LNCaP clone FGC (cell line): ENCODE measurements around the gene MTHFR.
A peak's percentile ranks its signal among the peaks of the same experiment; 100 is the strongest.

Experiments
- DNase-seq: peaks from one replicate; pipeline ENCODE4 v3.0.0-alpha.2; 2011; ENCODE audit warnings: low read depth
- H3K4me3 ChIP-seq: 2 replicates; pipeline ENCODE4 v1.5.1; 2011; ENCODE audit warnings: mild to moderate bottlenecking, low read depth, low read length, control low read depth
- TF ChIP-seq, protein P1 (sequence below): IDR thresholded peaks from 2 replicates; pipeline ENCODE4 v1.5.1; 2012; ENCODE audit warnings: mild to moderate bottlenecking; ENCODE audit not compliant: control insufficient read depth, insufficient read depth; ENCODE audit errors: extremely low read depth

MTHFR gene

DNA sequence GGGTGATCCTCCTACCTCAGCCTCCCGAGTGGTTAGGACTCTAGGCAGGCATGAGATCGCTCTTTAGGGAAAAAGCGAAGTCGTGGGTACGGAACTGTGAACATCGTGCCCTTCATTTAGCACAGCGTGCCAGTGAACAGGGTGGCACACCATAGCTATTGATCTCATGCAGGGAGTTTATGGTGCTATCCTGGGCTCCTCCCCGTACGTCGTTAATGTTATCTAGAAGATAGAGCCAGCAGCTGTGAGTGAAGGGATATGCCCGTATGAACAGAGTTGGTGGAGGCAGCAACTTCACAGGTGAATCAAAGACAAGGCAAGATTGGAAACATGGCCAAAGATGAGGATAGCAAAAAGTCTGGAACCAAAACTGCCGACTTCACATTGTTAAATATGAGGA is 11.4 kb upstream of the MTHFR start:
- no peak for DNase-seq
- TF ChIP-seq, protein P1, sequence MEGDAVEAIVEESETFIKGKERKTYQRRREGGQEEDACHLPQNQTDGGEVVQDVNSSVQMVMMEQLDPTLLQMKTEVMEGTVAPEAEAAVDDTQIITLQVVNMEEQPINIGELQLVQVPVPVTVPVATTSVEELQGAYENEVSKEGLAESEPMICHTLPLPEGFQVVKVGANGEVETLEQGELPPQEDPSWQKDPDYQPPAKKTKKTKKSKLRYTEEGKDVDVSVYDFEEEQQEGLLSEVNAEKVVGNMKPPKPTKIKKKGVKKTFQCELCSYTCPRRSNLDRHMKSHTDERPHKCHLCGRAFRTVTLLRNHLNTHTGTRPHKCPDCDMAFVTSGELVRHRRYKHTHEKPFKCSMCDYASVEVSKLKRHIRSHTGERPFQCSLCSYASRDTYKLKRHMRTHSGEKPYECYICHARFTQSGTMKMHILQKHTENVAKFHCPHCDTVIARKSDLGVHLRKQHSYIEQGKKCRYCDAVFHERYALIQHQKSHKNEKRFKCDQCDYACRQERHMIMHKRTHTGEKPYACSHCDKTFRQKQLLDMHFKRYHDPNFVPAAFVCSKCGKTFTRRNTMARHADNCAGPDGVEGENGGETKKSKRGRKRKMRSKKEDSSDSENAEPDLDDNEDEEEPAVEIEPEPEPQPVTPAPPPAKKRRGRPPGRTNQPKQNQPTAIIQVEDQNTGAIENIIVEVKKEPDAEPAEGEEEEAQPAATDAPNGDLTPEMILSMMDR: no peak
- no peak overlapping the region for H3K4me3 ChIP-seq

DNA sequence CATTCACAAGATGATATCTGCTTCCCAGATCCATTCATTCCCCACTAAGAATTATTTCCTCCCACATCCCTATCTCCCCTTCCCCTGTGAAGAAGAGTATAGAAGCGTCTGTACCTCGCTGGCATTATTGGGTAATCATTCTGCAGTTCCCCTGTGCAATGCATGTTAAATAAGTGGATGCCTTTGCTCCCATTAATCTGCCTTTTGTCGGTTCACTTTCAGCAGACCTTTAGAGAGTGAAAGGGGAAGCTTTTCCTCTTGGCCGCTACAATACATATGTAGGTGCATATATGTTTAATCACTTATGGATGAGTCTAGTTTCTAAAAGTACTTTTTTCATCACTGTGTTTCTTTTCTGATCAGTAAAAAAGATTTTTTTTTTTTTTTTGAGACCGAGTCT is 7.3 kb upstream of the MTHFR start:
- no peak overlapping the region for H3K4me3 ChIP-seq
- TF ChIP-seq, protein P1: no peak
- no peak for DNase-seq

DNA sequence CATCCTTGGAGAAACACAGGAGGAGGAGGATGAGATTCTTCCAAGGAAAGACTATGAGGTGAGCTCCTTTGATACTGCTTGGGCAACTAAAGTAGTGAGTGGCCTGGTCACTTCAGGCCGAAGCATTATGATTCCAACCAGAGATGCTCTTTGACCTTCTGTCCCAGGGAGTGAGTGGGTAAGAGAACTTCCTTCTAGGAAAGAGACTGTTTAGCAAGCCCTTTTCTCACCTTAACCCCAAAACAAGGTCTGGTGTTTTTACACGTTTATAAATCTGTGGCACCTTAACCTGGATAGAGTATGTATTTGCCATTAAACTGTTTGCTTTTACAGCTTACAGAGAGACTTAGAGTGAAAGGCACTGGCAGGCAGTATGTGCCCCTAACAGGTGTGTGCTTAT is 1.4 kb upstream of the MTHFR start:
- peak overlapping the region; percentile 83 for H3K4me3 ChIP-seq
- TF ChIP-seq, protein P1: no peak
- DNase-seq: no peak

DNA sequence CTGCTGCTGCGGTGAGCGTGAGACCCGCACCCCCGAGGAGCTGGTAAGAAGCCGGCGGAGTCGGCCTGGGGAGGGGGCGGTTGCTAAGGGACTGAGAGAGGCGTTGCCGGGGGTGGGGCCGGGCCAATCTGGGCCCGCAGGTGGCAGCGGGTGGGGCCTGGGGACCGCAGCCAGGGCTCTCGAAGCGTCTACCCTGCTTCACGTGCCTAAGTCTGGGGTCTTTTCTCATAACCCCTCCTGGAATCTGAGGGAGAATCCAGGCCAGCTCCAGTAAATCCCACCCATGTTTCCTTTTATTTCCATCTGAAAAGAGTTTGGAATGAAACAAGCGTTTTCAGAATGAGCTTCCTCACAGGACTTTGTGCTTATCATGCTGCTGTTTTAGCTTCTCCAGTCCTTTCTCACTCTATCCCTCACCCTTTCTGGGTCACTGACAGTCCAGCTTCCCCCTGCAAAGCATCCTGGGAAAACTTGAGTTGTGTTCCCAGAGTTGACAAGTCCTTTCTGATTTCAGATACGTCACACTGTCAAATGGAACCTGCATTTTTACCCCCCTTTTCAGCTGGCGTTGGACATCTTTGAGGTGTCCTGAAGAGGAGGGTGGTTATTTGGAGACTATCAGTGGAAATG is 658 bp upstream of the MTHFR start:
- H3K4me3 ChIP-seq: peak overlapping the region; percentile 83
- TF ChIP-seq, protein P1: no peak
- no peak for DNase-seq

DNA sequence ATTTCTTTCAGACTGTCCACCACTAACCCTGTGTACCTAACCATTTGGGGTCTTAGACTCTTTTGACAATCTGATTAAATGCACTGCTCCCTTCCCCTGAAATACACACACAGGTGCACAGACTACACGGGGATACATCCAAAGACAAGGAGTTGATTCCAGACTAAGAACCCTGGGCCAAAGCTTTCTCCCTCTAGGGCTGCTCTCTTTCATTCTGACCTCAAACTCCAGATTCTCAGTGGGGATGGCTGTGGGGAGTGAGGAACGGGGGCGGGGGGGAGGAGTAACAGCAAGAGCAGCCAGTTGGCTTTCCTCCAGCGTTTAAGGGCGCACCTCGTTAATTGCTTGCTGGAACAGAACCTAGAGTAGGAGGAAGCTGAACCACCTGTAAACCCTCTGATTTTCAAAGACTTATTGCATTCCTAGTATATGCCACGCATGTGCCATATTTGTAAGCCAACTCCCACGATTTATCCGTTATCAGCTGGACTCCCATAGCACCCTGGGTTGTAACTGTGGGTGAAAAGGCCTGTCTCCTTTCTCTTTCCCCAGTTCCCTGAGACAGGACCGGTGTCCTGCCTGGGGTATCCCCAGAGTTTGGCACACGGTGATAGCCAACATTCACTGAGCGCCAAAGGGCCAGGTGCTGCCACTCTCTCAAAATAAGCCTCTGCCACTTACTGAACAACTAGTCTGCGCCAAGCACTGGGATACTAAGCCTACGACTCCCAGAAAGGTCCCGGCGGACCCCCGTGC is 920 bp downstream of the MTHFR start:
- TF ChIP-seq, protein P1: no peak
- DNase-seq: peak; percentile 19
- H3K4me3 ChIP-seq: peak overlapping the region; percentile 83

DNA sequence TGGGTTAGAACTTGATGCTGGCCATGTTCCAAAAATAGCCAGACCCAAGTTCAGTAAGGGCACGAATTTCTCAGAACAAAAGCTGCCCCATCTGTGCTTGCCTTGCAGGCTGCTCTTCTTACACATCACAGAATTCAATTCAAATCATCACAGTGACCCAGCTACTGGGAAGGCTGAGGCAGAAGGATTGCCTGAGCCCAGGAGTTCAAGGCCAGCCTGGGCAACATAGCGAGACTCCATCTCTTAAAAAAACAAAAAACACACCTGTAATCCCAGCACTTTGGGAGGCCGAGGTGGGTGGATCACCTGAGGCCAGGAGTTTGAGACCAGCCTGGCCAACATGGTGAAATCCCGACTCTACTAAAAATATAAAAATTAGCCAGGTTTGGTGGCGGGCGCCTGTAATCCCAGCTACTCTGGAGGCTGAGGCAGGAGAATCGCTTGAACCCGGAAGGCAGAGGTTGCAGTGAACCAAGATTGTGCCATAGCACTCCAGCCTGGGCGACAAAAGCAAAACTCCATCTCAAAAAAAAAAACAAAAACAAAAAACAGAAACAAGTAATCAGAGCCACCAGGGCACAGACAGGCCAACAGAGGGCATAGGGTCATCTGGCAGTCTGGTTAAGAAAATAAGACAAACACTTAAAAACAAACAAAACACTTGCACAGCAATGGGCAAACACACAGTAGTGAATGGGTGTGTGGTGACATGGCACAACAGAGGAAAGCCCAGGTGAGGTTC is 1.7 kb downstream of the MTHFR start:
- H3K4me3 ChIP-seq: peak overlapping the region; percentile 83
- peak; percentile 61 for DNase-seq
